DOHH2 (cell line): Measurements from ENCODE around the gene DIPK1A.

Source experiments
- H3F3A ChIP-seq: fragments of 200-600 bp; sonication (generic), shearing (Covaris generic); 2 replicates; pipeline ENCODE4 v1.6.0; 2016; ENCODE audit warnings: antibody characterized with exemption, mild to moderate bottlenecking; ENCODE audit not compliant: control insufficient read depth, insufficient read depth
- H3K27ac ChIP-seq: fragments of 200-600 bp; sonication (generic); 2 replicates; pipeline ENCODE4 v1.5.1; 2014; ENCODE audit warnings: low read depth, mild to moderate bottlenecking, low read length, moderate library complexity
- H3K27me3 ChIP-seq: fragments of 200-600 bp; sonication (generic); 2 replicates; pipeline ENCODE4 v1.6.1; 2014; ENCODE audit warnings: mild to moderate bottlenecking, low read length, mixed read lengths; ENCODE audit not compliant: control insufficient read depth
- H3K36me3 ChIP-seq: fragments of 200-600 bp; sonication (generic); 2 replicates; pipeline ENCODE4 v1.6.1; 2014; ENCODE audit warnings: mild to moderate bottlenecking, low read length, moderate library complexity, mixed read lengths; ENCODE audit not compliant: control insufficient read depth
- H3K4me1 ChIP-seq: fragments of 200-600 bp; sonication (generic); 2 replicates; pipeline ENCODE4 v1.6.1; 2014; ENCODE audit warnings: mild to moderate bottlenecking, low read length, mixed read lengths; ENCODE audit not compliant: control insufficient read depth
- H3K4me2 ChIP-seq: fragments of 200-600 bp; sonication (generic); 2 replicates; pipeline ENCODE4 v1.6.0; 2014; ENCODE audit warnings: mild to moderate bottlenecking, low read length, moderate library complexity
- H3K4me3 ChIP-seq: fragments of 200-600 bp; sonication (generic); 2 replicates; pipeline ENCODE4 v1.5.1; 2014; ENCODE audit warnings: mild to moderate bottlenecking, low read length, mixed read lengths
- H3K79me2 ChIP-seq: fragments of 200-600 bp; sonication (generic); 2 replicates; pipeline ENCODE4 v1.6.1; 2014; ENCODE audit warnings: mild to moderate bottlenecking, low read length, mixed read lengths; ENCODE audit not compliant: control insufficient read depth
- H3K9me2 ChIP-seq: fragments of 200-600 bp; sonication (generic); replicated peaks from 2 replicates; pipeline ENCODE4 v1.6.1; 2014; ENCODE audit warnings: mild to moderate bottlenecking, low read length, mixed read lengths; ENCODE audit not compliant: control insufficient read depth
- H3K9me3 ChIP-seq: fragments of 200-600 bp; sonication (generic); 2 replicates; pipeline ENCODE4 v1.6.1; 2014; ENCODE audit warnings: antibody characterized with exemption, low read length, mixed read lengths; ENCODE audit not compliant: control insufficient read depth, insufficient read depth
- H4K20me1 ChIP-seq: fragments of 200-600 bp; sonication (generic); 2 replicates; pipeline ENCODE4 v1.6.0; 2014; ENCODE audit warnings: low read depth, mild to moderate bottlenecking, antibody characterized with exemption, low read length, moderate library complexity; ENCODE audit not compliant: control insufficient read depth, insufficient read depth
- EZH2phosphoT487 ChIP-seq: fragments of 200-600 bp; sonication (generic); IDR thresholded peaks from 2 replicates; pipeline ENCODE4 v1.6.1; 2017; ENCODE audit warnings: borderline replicate concordance, mild to moderate bottlenecking, antibody characterized with exemption, low read length, moderate library complexity, mixed read lengths
- TF ChIP-seq, protein P1 (sequence below): fragments of 200-600 bp; sonication (generic); IDR thresholded peaks from one replicate; pipeline ENCODE4 v1.5.1; 2014; ENCODE audit warnings: antibody characterized with exemption, mild to moderate bottlenecking, low read depth, low read length; ENCODE audit not compliant: poor library complexity, severe bottlenecking

DIPK1A gene

DNA sequence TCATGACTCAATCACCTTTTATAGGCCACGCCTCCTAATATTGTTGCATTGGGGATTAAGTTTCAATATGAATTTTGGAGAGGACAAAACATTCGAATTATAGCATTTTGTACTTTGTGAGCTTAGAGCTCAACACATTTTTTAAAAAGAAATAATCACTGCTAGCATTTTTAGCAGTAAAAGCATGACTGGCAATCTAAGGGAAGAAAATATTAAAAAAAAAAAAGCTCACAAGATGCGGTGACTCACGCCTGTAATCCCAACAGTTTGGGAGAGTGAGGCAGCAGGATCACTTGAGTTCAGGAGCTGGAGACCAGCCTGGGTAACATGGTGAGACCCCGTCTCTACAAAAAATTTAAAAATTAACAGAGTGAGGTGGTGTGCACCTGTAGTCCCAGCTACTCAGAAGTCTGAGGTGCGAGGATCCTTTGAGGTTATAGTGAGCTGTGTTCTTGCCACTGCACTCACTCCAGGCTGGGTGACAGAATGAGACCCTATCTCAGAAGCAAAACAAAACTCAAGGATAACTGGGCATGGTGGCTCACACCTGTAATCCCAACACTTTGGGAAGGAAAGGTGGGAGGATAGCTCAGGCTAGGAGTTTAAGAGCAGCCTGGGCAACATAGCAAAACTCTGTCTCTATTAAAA, 28.8 kb upstream of the DIPK1A start:
- H3K27ac ChIP-seq: no peak overlapping the region
- no peaks in the 10 kb centered on the region for H3K27me3 ChIP-seq
- H3K9me2 ChIP-seq: no peaks in the 10 kb centered on the region
- no peak overlapping the region for H3K4me2 ChIP-seq
- H3K36me3 ChIP-seq: peaks cover 12% of the 10 kb centered on the region
- no peak overlapping the region for H3K4me3 ChIP-seq
- peaks cover 2% of the 10 kb centered on the region; the same call in 1 of the 2 replicates for H3F3A ChIP-seq
- H3K4me1 ChIP-seq: peaks cover 20% of the 10 kb centered on the region
- no peaks in the 10 kb centered on the region for H4K20me1 ChIP-seq
- no peaks in the 10 kb centered on the region for H3K79me2 ChIP-seq
- no peak for TF ChIP-seq EZH2phosphoT487
- TF ChIP-seq, protein P1, sequence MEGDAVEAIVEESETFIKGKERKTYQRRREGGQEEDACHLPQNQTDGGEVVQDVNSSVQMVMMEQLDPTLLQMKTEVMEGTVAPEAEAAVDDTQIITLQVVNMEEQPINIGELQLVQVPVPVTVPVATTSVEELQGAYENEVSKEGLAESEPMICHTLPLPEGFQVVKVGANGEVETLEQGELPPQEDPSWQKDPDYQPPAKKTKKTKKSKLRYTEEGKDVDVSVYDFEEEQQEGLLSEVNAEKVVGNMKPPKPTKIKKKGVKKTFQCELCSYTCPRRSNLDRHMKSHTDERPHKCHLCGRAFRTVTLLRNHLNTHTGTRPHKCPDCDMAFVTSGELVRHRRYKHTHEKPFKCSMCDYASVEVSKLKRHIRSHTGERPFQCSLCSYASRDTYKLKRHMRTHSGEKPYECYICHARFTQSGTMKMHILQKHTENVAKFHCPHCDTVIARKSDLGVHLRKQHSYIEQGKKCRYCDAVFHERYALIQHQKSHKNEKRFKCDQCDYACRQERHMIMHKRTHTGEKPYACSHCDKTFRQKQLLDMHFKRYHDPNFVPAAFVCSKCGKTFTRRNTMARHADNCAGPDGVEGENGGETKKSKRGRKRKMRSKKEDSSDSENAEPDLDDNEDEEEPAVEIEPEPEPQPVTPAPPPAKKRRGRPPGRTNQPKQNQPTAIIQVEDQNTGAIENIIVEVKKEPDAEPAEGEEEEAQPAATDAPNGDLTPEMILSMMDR: no peak
- H3K9me3 ChIP-seq: no peaks in the 10 kb centered on the region

DNA sequence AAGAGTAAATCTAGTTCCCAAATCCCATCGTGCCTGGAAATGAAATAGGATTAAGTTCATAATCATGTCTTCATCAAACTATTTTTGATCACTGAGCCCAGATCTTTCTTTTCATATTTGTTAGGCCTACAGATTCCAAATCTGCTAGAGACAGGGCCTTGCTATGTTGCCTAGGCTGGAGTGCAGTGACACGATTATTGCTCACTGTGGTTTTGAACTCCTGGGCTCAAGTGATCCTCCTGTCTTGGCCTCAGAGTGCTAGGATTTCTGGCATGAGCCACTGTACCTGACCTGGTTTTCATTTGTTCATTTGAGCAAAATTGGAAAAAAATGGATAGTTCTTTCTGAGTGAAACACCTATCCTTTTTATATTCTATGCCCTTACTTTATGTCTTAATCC, 28.0 kb upstream of the DIPK1A start:
- H3K79me2 ChIP-seq: no peaks in the 10 kb centered on the region
- no peak overlapping the region for H3K4me2 ChIP-seq
- H3K9me2 ChIP-seq: no peaks in the 10 kb centered on the region
- peaks cover 12% of the 10 kb centered on the region for H3K36me3 ChIP-seq
- H3K4me3 ChIP-seq: no peak overlapping the region
- H4K20me1 ChIP-seq: no peaks in the 10 kb centered on the region
- peaks cover 26% of the 10 kb centered on the region for H3K4me1 ChIP-seq
- no peaks in the 10 kb centered on the region for H3K9me3 ChIP-seq
- no peak for TF ChIP-seq EZH2phosphoT487
- TF ChIP-seq, protein P1: no peak
- no peaks in the 10 kb centered on the region for H3K27me3 ChIP-seq
- H3F3A ChIP-seq: peaks cover 6% of the 10 kb centered on the region; the same call in 1 of the 2 replicates
- no peak overlapping the region for H3K27ac ChIP-seq

DNA sequence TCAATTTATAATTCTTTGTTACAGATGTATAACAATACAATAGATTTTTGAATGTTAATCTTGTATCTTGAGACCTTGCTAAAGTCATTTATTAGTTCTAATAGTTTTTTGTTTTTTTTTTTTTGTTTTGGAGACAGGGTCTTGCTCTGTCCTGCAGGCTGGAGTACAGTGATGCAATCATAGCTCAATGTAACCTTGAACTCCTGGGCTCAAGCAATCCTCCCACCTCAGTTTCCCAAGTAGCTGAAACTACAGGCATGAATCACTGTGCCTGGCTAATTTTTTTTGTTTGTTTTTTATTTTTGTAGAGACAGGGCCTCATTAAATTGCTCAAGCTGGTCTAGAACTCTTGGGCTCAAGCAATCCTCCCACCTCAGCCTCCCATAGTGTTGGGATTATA, 26.2 kb upstream of the DIPK1A start:
- H3K36me3 ChIP-seq: peaks cover 16% of the 10 kb centered on the region
- peaks cover 6% of the 10 kb centered on the region; the same call in 1 of the 2 replicates for H3F3A ChIP-seq
- H3K4me3 ChIP-seq: no peak overlapping the region
- peaks cover 17% of the 10 kb centered on the region for H3K4me1 ChIP-seq
- no peaks in the 10 kb centered on the region for H3K9me3 ChIP-seq
- H3K4me2 ChIP-seq: no peak overlapping the region
- TF ChIP-seq EZH2phosphoT487: no peak
- TF ChIP-seq, protein P1: no peak
- H3K27ac ChIP-seq: no peak overlapping the region
- no peaks in the 10 kb centered on the region for H3K9me2 ChIP-seq
- H4K20me1 ChIP-seq: no peaks in the 10 kb centered on the region
- H3K79me2 ChIP-seq: peaks cover 2% of the 10 kb centered on the region; the same call in 1 of the 2 replicates
- no peaks in the 10 kb centered on the region for H3K27me3 ChIP-seq
